Gastroesophageal sphincter (tissue), 3 donors: ENCODE data around the gene TM9SF3.

Experiments used
- EP300 ChIP-seq: sonication (generic); formaldehyde crosslinking; IDR thresholded peaks from one replicate; pipeline ENCODE4 v1.6.1; 2017; ENCODE audit warnings: antibody characterized with exemption, mild to moderate bottlenecking
- POLR2AphosphoS5 ChIP-seq: sonication (generic); formaldehyde crosslinking; IDR thresholded peaks from one replicate; pipeline ENCODE4 v1.6.1; 2017; ENCODE audit warnings: antibody characterized with exemption
- TF ChIP-seq, protein P1 (sequence below), 4 experiments: fragments of 200-600 bp in 2 of 4; fragments of 450-650 bp in 2 of 4; sonication (generic) in 1 of 4; IDR thresholded peaks; one replicate each; pipeline ENCODE4 v1.5.1; 2017 to 2019; ENCODE audit warnings: antibody characterized with exemption in 4 of 4, mild to moderate bottlenecking in 2 of 4, moderate library complexity in 2 of 4

- TF ChIP-seq, protein P1, sequence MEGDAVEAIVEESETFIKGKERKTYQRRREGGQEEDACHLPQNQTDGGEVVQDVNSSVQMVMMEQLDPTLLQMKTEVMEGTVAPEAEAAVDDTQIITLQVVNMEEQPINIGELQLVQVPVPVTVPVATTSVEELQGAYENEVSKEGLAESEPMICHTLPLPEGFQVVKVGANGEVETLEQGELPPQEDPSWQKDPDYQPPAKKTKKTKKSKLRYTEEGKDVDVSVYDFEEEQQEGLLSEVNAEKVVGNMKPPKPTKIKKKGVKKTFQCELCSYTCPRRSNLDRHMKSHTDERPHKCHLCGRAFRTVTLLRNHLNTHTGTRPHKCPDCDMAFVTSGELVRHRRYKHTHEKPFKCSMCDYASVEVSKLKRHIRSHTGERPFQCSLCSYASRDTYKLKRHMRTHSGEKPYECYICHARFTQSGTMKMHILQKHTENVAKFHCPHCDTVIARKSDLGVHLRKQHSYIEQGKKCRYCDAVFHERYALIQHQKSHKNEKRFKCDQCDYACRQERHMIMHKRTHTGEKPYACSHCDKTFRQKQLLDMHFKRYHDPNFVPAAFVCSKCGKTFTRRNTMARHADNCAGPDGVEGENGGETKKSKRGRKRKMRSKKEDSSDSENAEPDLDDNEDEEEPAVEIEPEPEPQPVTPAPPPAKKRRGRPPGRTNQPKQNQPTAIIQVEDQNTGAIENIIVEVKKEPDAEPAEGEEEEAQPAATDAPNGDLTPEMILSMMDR (IDR thresholded peaks at IDR 0.05) = peak in 2 of 4 experiments; percentile 35 to 53
- no peak for TF ChIP-seq POLR2AphosphoS5
- no peak for TF ChIP-seq EP300
Measured at GRCh38 chr10:96511044-96511945, 75.5 kb downstream of the TM9SF3 start.
